ENCODE results near the gene RAB7A. TPM values are rescaled to one million over a fixed set of nuclear protein-coding genes. Genes with fewer than 3 reads are reported as not detected.

RAB7A gene
- total and polyA plus RNA-seq, 2 of the 8 experiments (the other 6 are each of a cell fraction or from before 2014, with no cell fraction given): 179 to 195 TPM

GRCh38 chr3:128748557-128748956, 22.6 kb downstream of the RAB7A start (continued):
- TF ChIP-seq HDAC2 (IDR thresholded peaks at IDR 0.05; ENCODE audit: borderline replicate concordance in 1 of 2, low read depth in 2 of 2, low read length in 2 of 2): no peak
- no peak for TF ChIP-seq TBP (IDR thresholded peaks at IDR 0.05; ENCODE audit: low read depth, low read length)
- TF ChIP-seq CREB1 (IDR thresholded peaks at IDR 0.05): no peak
- TF ChIP-seq EGR1 (IDR thresholded peaks at IDR 0.05; ENCODE audit: borderline replicate concordance, low read depth, low read length): no peak
- no peak for TF ChIP-seq SRF (IDR thresholded peaks at IDR 0.05; ENCODE audit: low read depth, low read length)
- TF ChIP-seq FOSL1 (IDR thresholded peaks at IDR 0.05; ENCODE audit: insufficient read depth, low read depth, low read length): no peak
- TF ChIP-seq TAF1 (IDR thresholded peaks at IDR 0.05; ENCODE audit: low read depth, low read length): no peak
- TF ChIP-seq PHF8 (conservative IDR thresholded peaks at IDR 0.05; ENCODE audit: low read depth, low read length): no peak
- TF ChIP-seq EZH2 (IDR thresholded peaks at IDR 0.05; ENCODE audit: low read depth, low read length, severe bottlenecking): no peak
- no peak for TF ChIP-seq MAFK (IDR thresholded peaks at IDR 0.05; ENCODE audit: low read depth, low read length)
- TF ChIP-seq EP300 (IDR thresholded peaks at IDR 0.05; ENCODE audit: borderline replicate concordance in 1 of 2, low read depth in 2 of 2, low read length in 2 of 2): no peak

All from H1 (cell line).